Thymus (tissue), 11 donors: ENCODE data around the gene BTD. TPM values are rescaled to one million over a fixed set of nuclear protein-coding genes. Genes with fewer than 3 reads are reported as not detected.

ENCODE experiments used
- DNase-seq, 9 donors: peaks; one replicate each; pipeline ENCODE4 v3.0.0-alpha.2; 2013; ENCODE audit warnings: low spot score in 9 of 9, low read depth in 6 of 9, missing footprints in 1 of 9
- H3K27ac ChIP-seq, 2 donors: one replicate each; pipeline ENCODE4 v1.5.1; 2013; ENCODE audit warnings: control low read depth in 1 of 2, low read depth in 1 of 2, low read length in 1 of 2, mild to moderate bottlenecking in 1 of 2, moderate library complexity in 1 of 2
- H3K27me3 ChIP-seq, 2 donors: one replicate each; pipeline ENCODE4 v1.5.1; 2013; ENCODE audit warnings: low read length in 1 of 2; ENCODE audit not compliant: control insufficient read depth in 2 of 2, insufficient read depth in 1 of 2
- H3K36me3 ChIP-seq, 2 donors: one replicate each; pipeline ENCODE4 v1.5.1; 2013; ENCODE audit warnings: low read length in 1 of 2, mild to moderate bottlenecking in 1 of 2, moderate library complexity in 1 of 2; ENCODE audit not compliant: control insufficient read depth in 2 of 2, insufficient read depth in 2 of 2
- H3K4me1 ChIP-seq, 2 donors: one replicate each; pipeline ENCODE4 v1.5.1; 2013; ENCODE audit warnings: low read length in 2 of 2; ENCODE audit not compliant: control insufficient read depth in 2 of 2, insufficient read depth in 2 of 2
- H3K4me3 ChIP-seq, 2 donors: one replicate each; pipeline ENCODE4 v1.5.1; 2013; ENCODE audit warnings: low read length in 2 of 2, control low read depth in 1 of 2, mild to moderate bottlenecking in 1 of 2
- H3K9me3 ChIP-seq, 2 donors: one replicate each; pipeline ENCODE4 v1.5.1; 2013; ENCODE audit warnings: low read length in 1 of 2, mild to moderate bottlenecking in 1 of 2; ENCODE audit not compliant: control insufficient read depth in 2 of 2, insufficient read depth in 1 of 2
- WGBS: extraction: QIAGEN DNeasy Blood & Tissue Kit; methylation state at CpG from one replicate; pipeline ENCODE4 v1.1.7; 2013; 5-methylcytosine and 5-hydroxymethylcytosine counted together
- polyA plus RNA-seq: library from polyadenylated mRNA; stranded (reverse); fragments of 200-250 nt; gene quantifications from one replicate; pipeline ENCODE4 v1.2.3, GENCODE V29; 2013
- total RNA-seq: library from RNA; stranded (reverse); fragments of 120-200 nt; gene quantifications from one replicate; pipeline ENCODE4 v1.2.4, GENCODE V29; 2013
- donor health status: healthy.

BTD gene
- total and polyA plus RNA-seq, 2 donors: 6.9 to 7.0 TPM

GRCh38 chr3:15665510-15666150, 64.1 kb downstream of the BTD start:
- Histone ChIP-seq H3K27me3 (no peaks in the 10 kb centered on the region), H3K9me3 (no peaks in the 10 kb centered on the region), H3K4me1 (no peaks in the 10 kb centered on the region), H3K27ac (no peak overlapping the region), H3K36me3 (peaks cover 10% of the 10 kb centered on the region in 2 donors), H3K4me3 (no peak overlapping the region)
- 96% methylated on average over 5 of the region's 5 CpGs for WGBS
- no peak for DNase-seq

DNA sequence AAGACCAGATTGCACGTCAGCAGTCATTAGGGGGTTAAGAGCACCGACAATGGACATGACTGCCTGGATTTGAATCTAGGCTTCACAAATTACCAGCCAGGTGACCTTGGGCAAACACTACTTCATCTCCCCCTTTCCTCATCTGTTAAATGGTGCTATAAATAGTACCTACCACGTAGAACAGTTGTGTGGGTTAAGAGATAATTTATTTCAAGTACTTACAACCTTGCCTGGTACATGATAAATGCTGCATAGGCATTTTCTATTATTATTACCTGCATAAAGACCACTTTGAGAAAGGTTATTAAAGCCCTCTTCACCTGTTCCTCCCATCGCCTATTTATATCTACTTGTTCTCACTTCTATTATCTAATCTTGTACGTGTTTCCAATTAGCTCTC, 64.7 kb downstream of the BTD start:
- Histone ChIP-seq H3K36me3 (peaks cover 10 to 12% of the 10 kb centered on the region in 2 donors), H3K4me1 (no peaks in the 10 kb centered on the region), H3K27me3 (no peaks in the 10 kb centered on the region), H3K4me3 (no peak overlapping the region), H3K27ac (no peak overlapping the region), H3K9me3 (no peaks in the 10 kb centered on the region)
- no peak for DNase-seq
- 90% methylated on average over 5 of the region's 5 CpGs for WGBS

DNA sequence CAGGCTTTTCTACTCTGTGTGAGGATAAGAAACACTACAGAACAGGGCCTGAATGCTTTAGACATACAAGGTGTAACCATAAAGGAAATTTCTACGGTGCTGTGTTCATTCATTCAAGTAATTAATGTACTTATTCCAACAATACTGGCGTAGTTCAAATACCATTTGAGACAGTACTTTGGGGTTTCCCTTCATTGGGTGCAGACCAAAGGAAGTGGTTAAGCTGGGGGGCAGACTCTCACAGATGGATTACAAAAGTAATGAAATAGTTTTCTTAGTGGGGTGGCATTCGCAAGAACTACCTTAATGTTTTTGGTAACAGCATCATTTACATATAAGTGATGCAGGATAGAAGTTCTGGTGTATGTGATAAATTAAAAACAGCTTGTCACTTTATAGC, 65.9 kb downstream of the BTD start:
- H3K9me3 ChIP-seq: no peaks in the 10 kb centered on the region
- peaks cover 13 to 14% of the 10 kb centered on the region in 2 donors for H3K36me3 ChIP-seq
- no peaks in the 10 kb centered on the region for H3K4me1 ChIP-seq
- H3K4me3 ChIP-seq: no peak overlapping the region
- H3K27ac ChIP-seq: no peak overlapping the region
- DNase-seq: no peak
- WGBS: 64% methylated on average over 3 of the region's 3 CpGs
- no peaks in the 10 kb centered on the region for H3K27me3 ChIP-seq

DNA sequence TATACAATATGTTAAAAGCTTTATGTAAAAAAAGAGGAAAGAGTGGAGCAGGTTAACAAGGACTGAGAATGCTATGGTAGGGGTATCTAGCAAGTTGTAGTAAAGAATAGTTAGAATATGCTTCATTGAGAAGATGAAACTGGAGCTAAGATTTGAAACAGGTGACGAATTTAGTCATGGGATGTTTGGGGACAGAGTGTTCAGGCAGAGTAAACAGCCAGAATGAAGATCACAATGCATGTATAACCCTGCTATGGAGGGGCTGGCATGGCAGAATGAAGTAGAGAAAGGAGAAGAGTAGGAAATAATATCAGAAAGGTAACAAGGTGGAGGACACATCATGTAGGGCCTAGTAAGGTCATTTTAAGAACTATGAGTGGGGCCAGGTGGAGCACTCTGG, 72.0 kb downstream of the BTD start:
- no peak for DNase-seq
- Histone ChIP-seq H3K4me1 (no peaks in the 10 kb centered on the region), H3K36me3 (peaks cover 26 to 35% of the 10 kb centered on the region in 2 donors), H3K27me3 (no peaks in the 10 kb centered on the region), H3K27ac (no peak overlapping the region), H3K9me3 (no peaks in the 10 kb centered on the region), H3K4me3 (no peak overlapping the region)
- WGBS: 97% methylated on average over 1 of the region's 1 CpG

GRCh38 chr3:15676259-15676658, 74.7 kb downstream of the BTD start:
- Histone ChIP-seq H3K4me3 (no peak overlapping the region), H3K36me3 (peaks cover 25 to 39% of the 10 kb centered on the region in 2 donors), H3K27me3 (no peaks in the 10 kb centered on the region), H3K27ac (no peak overlapping the region), H3K9me3 (no peaks in the 10 kb centered on the region), H3K4me1 (no peaks in the 10 kb centered on the region)
- DNase-seq: no peak
- WGBS: 98% methylated on average over 2 of the region's 2 CpGs

DNA sequence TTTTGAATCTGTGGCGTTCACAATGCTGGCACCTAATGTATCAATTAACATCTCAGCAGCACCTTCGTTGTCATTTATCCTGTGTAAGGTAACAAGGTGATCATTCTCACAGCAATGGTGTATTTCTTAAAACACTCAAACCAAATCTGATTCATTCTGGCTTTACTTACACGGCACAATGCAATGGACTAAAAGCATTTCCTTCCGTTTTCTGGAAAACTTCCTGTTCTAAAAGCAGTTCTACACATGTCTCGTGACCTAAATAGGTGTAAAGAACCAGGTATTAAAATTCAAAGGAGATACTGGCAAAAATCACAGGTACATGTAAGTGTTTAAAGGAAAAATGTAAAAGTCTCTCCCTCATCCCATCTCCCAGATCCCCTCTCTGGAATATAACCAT, 77.8 kb downstream of the BTD start:
- H3K4me3 ChIP-seq: no peak overlapping the region
- H3K4me1 ChIP-seq: no peaks in the 10 kb centered on the region
- 96% methylated on average over 5 of the region's 5 CpGs for WGBS
- H3K36me3 ChIP-seq: peaks cover 10 to 46% of the 10 kb centered on the region in 2 donors
- H3K27me3 ChIP-seq: no peaks in the 10 kb centered on the region
- no peak for DNase-seq
- H3K27ac ChIP-seq: no peak overlapping the region
- H3K9me3 ChIP-seq: no peaks in the 10 kb centered on the region

DNA sequence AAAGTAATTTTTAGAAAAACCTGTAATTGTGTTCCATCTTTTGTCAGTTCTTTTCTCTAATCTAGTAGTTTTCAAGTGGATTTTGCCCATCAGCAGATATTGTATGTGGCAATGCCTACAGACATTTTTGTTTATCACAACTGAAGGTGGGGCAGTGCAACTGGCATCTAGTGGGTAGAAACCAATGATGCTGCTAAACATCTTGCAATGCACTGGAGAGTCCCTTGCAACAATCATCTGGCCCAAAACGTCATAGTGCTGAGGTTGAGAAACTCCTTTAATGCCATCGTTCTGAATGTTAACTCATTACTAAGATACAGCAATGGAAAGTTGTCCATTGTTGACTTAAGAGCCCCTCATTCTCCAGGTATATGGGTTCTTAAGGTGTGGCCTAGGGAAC, 80.1 kb downstream of the BTD start:
- Histone ChIP-seq H3K4me1 (no peaks in the 10 kb centered on the region), H3K27ac (no peak overlapping the region), H3K36me3 (peaks cover 5 to 53% of the 10 kb centered on the region in 2 donors), H3K9me3 (no peaks in the 10 kb centered on the region), H3K4me3 (no peak overlapping the region), H3K27me3 (no peaks in the 10 kb centered on the region)
- WGBS: 95% methylated on average over 2 of the region's 2 CpGs
- no peak for DNase-seq

- H3K27me3 ChIP-seq: no peaks in the 10 kb centered on the region
- DNase-seq: no peak
- peaks cover 5 to 58% of the 10 kb centered on the region in 2 donors for H3K36me3 ChIP-seq
- H3K4me1 ChIP-seq: no peaks in the 10 kb centered on the region
- no peaks in the 10 kb centered on the region for H3K9me3 ChIP-seq
- H3K27ac ChIP-seq: no peak overlapping the region
- no peak overlapping the region for H3K4me3 ChIP-seq
- WGBS: 71% methylated on average over 3 of the region's 3 CpGs
Measured at GRCh38 chr3:15682561-15683185, 81.1 kb downstream of the BTD start.

GRCh38 chr3:15683253-15683652, 81.7 kb downstream of the BTD start:
- no peaks in the 10 kb centered on the region for H3K9me3 ChIP-seq
- H3K36me3 ChIP-seq: peaks cover 5 to 57% of the 10 kb centered on the region in 2 donors
- H3K4me1 ChIP-seq: no peaks in the 10 kb centered on the region
- no peak overlapping the region for H3K27ac ChIP-seq
- DNase-seq: no peak
- H3K27me3 ChIP-seq: no peaks in the 10 kb centered on the region
- 97% methylated on average over 1 of the region's 1 CpG for WGBS
- H3K4me3 ChIP-seq: no peak overlapping the region
